HG03280 (cell line): ENCODE results near the gene COQ3.

ENCODE experiments used
- ATAC-seq: cut with Tn5 transposase; IDR thresholded peaks from one replicate; pipeline ENCODE4 v1.9.1; 2021; ENCODE audit warnings: mild to moderate bottlenecking, moderate library complexity; ENCODE audit not compliant: unreplicated experiment

COQ3 gene

GRCh38 chr6:99334526-99335127 is 59.4 kb downstream of the COQ3 start:
- peak; percentile 39 for ATAC-seq

GRCh38 chr6:99333068-99333467 is 60.9 kb downstream of the COQ3 start:
- peak; percentile 90 for ATAC-seq

DNA sequence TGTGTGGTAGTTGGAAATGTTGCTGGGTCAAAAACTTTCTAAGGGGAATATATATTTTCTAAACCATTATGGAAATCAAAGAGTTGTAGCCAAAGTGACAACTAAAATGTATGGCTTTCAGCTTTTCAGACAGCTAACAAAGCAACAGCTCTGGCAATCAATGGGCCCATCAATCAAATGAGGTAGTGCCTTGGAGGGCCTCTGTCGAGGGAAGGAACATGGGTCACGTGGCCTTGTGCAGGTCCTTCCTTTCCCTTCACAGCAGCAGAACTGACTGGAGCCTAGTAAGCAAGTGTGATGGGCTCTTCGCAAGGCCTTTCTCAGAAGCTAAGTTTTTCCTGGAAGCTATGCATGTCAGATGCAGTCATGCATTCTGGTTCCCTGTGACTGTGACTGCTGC is 62.5 kb downstream of the COQ3 start:
- no peak for ATAC-seq

GRCh38 chr6:99330159-99330558 is 63.8 kb downstream of the COQ3 start:
- peak; percentile 67 for ATAC-seq

- ATAC-seq = no peak
Observed at GRCh38 chr6:99324996-99325395, 69.0 kb downstream of the COQ3 start.
